Mammary epithelial cell (primary cell): ENCODE results near the gene SPSB3.

Experiments
- EZH2 ChIP-seq: IDR thresholded peaks from 2 replicates; pipeline ENCODE4 v1.6.1; 2012; ENCODE audit warnings: low read length, inconsistent platforms, borderline replicate concordance
- TF ChIP-seq, protein P1 (sequence below), 2 donors: IDR thresholded peaks in 1 of 2; conservative IDR thresholded peaks in 1 of 2; 2 replicates each; pipeline ENCODE4 v1.5.1; 2011 to 2012; ENCODE audit warnings: inconsistent platforms in 2 of 2, low read length in 2 of 2, mild to moderate bottlenecking in 2 of 2, control low read depth in 1 of 2, low read depth in 1 of 2; ENCODE audit not compliant: insufficient read depth in 1 of 2; ENCODE audit errors: extremely low read depth in 1 of 2

DNA sequence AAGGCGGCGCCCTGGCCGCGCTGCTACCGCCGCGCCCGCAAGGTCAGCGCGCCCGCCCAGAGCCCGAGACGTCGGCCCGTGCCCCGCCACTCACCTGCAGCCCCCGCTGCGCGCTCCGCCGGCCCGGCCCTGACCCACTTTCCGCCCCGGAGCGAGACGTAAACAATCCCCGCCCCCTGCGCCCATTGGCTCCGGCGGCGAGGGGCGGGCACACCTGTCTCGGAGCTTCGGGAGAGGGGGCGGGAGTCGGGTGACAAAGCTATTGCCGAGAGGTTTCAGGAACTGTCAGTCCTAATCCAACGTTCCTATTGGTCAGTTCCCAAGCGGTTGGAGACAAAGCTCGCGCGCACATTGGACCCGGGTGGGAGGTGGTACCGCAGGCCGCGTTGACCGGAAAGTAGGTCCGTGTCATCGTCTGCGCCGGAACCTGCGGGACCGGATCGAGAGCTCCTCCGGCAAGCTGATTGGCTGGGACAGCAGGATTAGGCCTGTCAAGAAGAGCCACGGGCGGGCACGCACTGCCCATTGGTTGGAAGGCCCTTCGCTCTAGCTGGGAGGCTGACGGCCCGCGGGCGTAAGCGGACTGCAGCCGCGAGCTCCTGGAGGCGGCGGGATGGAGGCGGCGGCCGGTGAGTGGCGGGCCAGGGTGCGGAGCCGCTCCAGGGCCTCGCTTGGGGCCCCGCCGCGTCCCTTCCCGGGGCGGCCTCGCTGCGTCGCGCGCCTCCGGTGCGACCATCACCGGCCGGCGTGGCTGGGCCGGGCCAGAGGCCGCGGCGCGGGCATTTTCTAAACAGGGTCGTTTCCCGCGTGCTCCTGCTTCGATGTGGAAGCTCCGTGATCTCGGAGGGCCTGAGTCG, at the start of gene SPSB3, which contains the start of gene NUBP2:
- TF ChIP-seq, protein P1, sequence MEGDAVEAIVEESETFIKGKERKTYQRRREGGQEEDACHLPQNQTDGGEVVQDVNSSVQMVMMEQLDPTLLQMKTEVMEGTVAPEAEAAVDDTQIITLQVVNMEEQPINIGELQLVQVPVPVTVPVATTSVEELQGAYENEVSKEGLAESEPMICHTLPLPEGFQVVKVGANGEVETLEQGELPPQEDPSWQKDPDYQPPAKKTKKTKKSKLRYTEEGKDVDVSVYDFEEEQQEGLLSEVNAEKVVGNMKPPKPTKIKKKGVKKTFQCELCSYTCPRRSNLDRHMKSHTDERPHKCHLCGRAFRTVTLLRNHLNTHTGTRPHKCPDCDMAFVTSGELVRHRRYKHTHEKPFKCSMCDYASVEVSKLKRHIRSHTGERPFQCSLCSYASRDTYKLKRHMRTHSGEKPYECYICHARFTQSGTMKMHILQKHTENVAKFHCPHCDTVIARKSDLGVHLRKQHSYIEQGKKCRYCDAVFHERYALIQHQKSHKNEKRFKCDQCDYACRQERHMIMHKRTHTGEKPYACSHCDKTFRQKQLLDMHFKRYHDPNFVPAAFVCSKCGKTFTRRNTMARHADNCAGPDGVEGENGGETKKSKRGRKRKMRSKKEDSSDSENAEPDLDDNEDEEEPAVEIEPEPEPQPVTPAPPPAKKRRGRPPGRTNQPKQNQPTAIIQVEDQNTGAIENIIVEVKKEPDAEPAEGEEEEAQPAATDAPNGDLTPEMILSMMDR (conservative IDR thresholded peaks at IDR 0.05 in 1 of 2, IDR thresholded peaks at IDR 0.05 in 1 of 2; ENCODE audit: extremely low read depth in 1 of 2, insufficient read depth in 1 of 2, low read depth in 1 of 2, low read length in 2 of 2) = no peak
- no peak for TF ChIP-seq EZH2
